Gastroesophageal sphincter (tissue), 3 donors: Measurements from ENCODE around the gene SYT15B.
"Not testable (repeated sequence)": the region's sequence is repeated elsewhere in the genome, so short reads cannot be mapped to it uniquely, and the experiment has no call there.

Experiments used
- POLR2A ChIP-seq, 2 donors: fragments of 450-650 bp; IDR thresholded peaks; one replicate each; pipeline ENCODE4 v1.6.1; 2017; ENCODE audit warnings: antibody characterized with exemption in 2 of 2, mild to moderate bottlenecking in 2 of 2, moderate library complexity in 1 of 2
- POLR2AphosphoS5 ChIP-seq: sonication (generic); formaldehyde crosslinking; IDR thresholded peaks from one replicate; pipeline ENCODE4 v1.6.1; 2017; ENCODE audit warnings: antibody characterized with exemption
- TF ChIP-seq, protein P1 (sequence below), 4 experiments: fragments of 200-600 bp in 2 of 4; fragments of 450-650 bp in 2 of 4; sonication (generic) in 1 of 4; IDR thresholded peaks; one replicate each; pipeline ENCODE4 v1.5.1; 2017 to 2019; ENCODE audit warnings: antibody characterized with exemption in 4 of 4, mild to moderate bottlenecking in 2 of 4, moderate library complexity in 2 of 4

DNA sequence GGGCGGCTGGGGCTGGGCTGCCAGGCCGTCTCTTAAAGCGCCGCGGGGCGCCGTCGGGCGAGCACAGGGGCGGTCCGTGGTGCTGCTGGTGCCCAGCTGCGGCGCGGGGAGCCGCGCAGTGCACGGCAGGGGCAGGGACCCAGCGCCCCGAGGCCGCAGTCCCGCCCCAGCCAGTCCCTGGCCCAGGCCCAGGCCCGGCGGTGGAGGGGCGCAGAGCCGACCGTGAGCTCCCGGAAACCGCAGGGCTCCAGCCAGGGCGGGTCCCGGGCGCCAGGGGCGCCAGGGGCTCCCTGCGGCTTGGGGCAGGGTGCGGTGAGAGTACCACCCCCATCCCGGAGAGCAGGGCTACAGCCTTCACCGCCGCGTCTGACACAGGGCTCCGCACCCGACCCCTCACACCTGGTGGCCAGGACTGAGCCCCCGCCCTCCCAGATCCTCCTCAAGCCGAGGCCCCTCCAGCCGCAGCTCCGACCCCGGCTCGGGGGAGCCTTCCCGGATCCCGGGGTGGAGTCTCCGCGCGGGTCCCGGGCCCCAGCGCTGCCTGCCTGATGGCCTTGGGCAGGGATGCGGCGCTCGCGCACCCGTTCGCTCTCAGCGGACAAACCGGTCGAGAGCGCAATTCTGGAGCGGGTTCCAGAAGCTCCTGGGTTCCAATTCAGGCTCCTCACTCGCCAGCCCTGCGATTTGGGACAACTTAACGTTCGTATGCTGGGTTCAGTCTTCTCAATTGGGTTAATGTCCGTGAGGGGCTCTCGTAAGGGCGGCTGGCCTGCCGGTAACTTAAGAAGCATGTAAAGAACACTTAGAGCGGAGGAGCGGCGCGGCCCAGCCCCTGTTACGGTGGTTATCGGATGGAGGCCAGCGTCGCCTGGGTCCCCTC is 478 bp downstream of the SYT15B start:
- TF ChIP-seq, protein P1, sequence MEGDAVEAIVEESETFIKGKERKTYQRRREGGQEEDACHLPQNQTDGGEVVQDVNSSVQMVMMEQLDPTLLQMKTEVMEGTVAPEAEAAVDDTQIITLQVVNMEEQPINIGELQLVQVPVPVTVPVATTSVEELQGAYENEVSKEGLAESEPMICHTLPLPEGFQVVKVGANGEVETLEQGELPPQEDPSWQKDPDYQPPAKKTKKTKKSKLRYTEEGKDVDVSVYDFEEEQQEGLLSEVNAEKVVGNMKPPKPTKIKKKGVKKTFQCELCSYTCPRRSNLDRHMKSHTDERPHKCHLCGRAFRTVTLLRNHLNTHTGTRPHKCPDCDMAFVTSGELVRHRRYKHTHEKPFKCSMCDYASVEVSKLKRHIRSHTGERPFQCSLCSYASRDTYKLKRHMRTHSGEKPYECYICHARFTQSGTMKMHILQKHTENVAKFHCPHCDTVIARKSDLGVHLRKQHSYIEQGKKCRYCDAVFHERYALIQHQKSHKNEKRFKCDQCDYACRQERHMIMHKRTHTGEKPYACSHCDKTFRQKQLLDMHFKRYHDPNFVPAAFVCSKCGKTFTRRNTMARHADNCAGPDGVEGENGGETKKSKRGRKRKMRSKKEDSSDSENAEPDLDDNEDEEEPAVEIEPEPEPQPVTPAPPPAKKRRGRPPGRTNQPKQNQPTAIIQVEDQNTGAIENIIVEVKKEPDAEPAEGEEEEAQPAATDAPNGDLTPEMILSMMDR (IDR thresholded peaks at IDR 0.05): not testable (repeated sequence)
- not testable (repeated sequence) for TF ChIP-seq POLR2A (IDR thresholded peaks at IDR 0.05); POLR2AphosphoS5
